ENCODE results near the gene SRPK2.

Gene SRPK2

DNA sequence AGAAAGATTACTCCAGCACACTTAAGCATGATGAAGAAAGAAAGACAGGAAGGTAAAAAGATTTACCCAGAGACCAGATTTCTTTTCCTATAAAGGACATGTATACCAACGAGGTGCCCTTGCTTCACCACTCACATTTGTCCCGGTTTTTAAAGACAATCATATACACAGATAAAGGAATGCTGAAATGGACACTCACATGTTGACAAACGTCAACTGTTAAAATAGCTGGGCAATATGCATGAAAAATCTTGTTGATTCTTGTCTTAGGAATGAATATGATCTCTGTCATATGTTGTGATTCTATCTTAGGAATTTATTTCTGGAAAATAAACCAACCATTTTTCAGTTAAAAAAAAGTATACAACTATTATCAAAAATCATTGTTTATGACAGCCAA is 158.2 kb downstream of the SRPK2 start:
- Mint-ChIP-seq H3K27ac (peak overlapping the region in 2 of 3 experiments; percentile 13 to 17), H3K4me1 (peaks cover 30% of the 10 kb centered on the region), H3K4me3 (no peak overlapping the region), H3K36me3 (ENCODE audit: low read depth) (peaks cover 15% of the 10 kb centered on the region), H3K9me3 (no peaks in the 10 kb centered on the region), H3K27me3 (ENCODE audit: low read depth) (no peaks in the 10 kb centered on the region)
- TF ChIP-seq, protein P1, sequence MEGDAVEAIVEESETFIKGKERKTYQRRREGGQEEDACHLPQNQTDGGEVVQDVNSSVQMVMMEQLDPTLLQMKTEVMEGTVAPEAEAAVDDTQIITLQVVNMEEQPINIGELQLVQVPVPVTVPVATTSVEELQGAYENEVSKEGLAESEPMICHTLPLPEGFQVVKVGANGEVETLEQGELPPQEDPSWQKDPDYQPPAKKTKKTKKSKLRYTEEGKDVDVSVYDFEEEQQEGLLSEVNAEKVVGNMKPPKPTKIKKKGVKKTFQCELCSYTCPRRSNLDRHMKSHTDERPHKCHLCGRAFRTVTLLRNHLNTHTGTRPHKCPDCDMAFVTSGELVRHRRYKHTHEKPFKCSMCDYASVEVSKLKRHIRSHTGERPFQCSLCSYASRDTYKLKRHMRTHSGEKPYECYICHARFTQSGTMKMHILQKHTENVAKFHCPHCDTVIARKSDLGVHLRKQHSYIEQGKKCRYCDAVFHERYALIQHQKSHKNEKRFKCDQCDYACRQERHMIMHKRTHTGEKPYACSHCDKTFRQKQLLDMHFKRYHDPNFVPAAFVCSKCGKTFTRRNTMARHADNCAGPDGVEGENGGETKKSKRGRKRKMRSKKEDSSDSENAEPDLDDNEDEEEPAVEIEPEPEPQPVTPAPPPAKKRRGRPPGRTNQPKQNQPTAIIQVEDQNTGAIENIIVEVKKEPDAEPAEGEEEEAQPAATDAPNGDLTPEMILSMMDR (IDR thresholded peaks at IDR 0.05; ENCODE audit: unreplicated experiment in 3 of 3) = no peak

DNA sequence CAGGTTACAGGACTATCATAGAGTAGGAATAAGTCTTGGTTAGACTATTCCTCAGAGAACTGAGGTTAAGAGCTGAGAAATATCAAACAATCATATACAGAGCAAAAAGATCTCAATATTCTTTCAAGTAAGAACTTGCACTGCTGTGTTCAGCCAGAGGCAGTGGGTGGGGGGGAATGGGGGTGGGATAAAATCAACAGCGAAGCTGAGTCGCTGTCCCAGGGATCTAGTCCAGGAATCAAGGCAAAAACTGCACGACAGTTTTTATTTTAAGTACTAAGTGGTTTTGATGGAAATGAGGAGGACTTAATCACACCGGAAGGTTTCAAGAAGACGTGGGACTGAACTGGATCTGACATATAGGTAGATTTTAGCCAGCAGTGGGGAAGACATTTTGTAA is 159.1 kb downstream of the SRPK2 start:
- H3K27me3 Mint-ChIP-seq (ENCODE audit: low read depth) = no peaks in the 10 kb centered on the region
- H3K4me3 Mint-ChIP-seq = no peak overlapping the region
- H3K4me1 Mint-ChIP-seq = peaks cover 36% of the 10 kb centered on the region
- peaks cover 15% of the 10 kb centered on the region for H3K36me3 Mint-ChIP-seq (ENCODE audit: low read depth)
- H3K27ac Mint-ChIP-seq = peak overlapping the region in 2 of 3 experiments; percentile 13 to 17
- H3K9me3 Mint-ChIP-seq = no peaks in the 10 kb centered on the region
- TF ChIP-seq, protein P1 (IDR thresholded peaks at IDR 0.05; ENCODE audit: unreplicated experiment in 3 of 3) = no peak

DNA sequence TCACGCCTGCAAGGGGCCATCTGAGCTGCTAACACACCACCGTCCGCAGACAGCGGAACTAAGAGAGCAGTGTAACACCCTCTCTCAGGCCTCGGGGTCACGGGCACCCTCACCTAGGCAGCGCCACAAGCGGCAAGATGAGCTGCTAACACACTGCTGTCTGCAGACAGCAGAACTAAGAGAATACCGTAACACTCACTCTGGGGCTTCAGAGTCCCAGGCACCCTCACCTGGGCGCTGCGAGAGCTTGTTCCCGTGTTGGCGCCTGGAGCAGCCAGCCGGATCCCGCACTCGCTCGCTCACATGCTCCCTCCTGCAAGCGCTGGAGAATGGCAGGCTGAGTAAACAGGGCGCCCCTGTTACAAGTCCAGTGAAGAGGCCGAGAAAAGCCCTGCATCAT is 160.2 kb downstream of the SRPK2 start:
- peaks cover 33% of the 10 kb centered on the region for H3K4me1 Mint-ChIP-seq
- no peaks in the 10 kb centered on the region for H3K27me3 Mint-ChIP-seq (ENCODE audit: low read depth)
- TF ChIP-seq, protein P1 (IDR thresholded peaks at IDR 0.05; ENCODE audit: unreplicated experiment in 3 of 3) = no peak
- H3K9me3 Mint-ChIP-seq = no peaks in the 10 kb centered on the region
- H3K27ac Mint-ChIP-seq = no peak overlapping the region
- no peak overlapping the region for H3K4me3 Mint-ChIP-seq
- peaks cover 15% of the 10 kb centered on the region for H3K36me3 Mint-ChIP-seq (ENCODE audit: low read depth)

DNA sequence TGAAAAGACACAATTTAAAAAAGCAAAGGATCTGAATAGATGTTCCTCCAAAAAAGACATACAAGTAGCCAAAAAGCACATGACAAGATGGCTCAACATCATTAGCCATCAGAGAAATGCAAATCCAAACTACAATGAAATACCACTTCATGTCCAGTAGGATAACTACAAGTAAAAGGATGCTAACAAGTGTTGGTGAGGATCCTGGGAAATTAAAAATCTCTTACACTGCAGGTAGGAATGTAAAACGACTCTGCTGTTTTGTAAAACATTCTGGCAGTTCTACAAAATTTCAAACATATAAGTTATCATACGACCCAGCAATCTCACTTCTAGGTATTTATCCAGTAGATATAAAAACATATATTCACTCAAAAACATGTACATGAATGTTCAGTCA is 161.3 kb downstream of the SRPK2 start:
- H3K4me3 Mint-ChIP-seq = no peak overlapping the region
- TF ChIP-seq, protein P1 (IDR thresholded peaks at IDR 0.05; ENCODE audit: unreplicated experiment in 3 of 3) = no peak
- H3K27ac Mint-ChIP-seq = no peak overlapping the region
- peaks cover 42% of the 10 kb centered on the region for H3K4me1 Mint-ChIP-seq
- peaks cover 15% of the 10 kb centered on the region for H3K36me3 Mint-ChIP-seq (ENCODE audit: low read depth)
- no peaks in the 10 kb centered on the region for H3K27me3 Mint-ChIP-seq (ENCODE audit: low read depth)
- H3K9me3 Mint-ChIP-seq = no peaks in the 10 kb centered on the region

DNA sequence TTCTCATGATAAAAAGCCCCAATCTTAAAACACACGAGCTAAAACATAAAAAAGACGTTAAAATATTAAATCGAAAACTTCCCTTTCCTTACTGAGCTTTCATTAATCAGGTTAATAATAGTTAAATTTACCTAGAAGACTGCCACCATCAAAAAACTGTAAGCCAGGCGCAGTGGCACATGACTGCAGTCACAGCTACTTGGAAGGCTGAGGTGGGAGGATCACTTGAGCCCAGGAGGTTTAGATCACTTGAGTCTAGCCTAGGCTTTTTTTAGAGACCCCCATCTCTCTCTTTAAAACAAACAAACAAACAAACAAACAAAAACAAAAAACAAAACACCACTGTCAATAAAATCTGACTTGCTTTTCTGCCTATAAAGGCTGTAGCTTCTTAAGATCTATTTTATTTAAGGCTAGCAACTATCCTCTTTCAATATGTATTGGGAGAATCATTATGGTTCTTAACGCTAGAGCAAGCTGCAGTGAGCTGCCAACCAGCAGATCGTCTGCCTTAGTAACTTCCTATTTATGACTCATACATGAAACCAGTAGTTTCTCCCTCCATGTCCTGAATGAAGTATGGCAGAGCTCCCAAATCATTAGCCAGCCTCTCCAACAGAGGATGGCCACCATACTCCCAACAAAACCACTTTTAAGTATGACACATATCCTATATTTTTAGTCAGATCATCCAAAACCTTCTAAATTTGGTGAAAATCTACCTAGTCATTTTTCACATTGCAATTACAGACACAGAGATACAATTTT is 163.7 kb downstream of the SRPK2 start:
- Mint-ChIP-seq H3K27me3 (ENCODE audit: low read depth) (no peaks in the 10 kb centered on the region), H3K4me1 (peaks cover 35% of the 10 kb centered on the region), H3K9me3 (no peaks in the 10 kb centered on the region), H3K27ac (peak overlapping the region in 1 of 3 experiments; percentile 15), H3K36me3 (ENCODE audit: low read depth) (peaks cover 15% of the 10 kb centered on the region), H3K4me3 (no peak overlapping the region)
- TF ChIP-seq, protein P1 (IDR thresholded peaks at IDR 0.05; ENCODE audit: unreplicated experiment in 3 of 3) = no peak

DNA sequence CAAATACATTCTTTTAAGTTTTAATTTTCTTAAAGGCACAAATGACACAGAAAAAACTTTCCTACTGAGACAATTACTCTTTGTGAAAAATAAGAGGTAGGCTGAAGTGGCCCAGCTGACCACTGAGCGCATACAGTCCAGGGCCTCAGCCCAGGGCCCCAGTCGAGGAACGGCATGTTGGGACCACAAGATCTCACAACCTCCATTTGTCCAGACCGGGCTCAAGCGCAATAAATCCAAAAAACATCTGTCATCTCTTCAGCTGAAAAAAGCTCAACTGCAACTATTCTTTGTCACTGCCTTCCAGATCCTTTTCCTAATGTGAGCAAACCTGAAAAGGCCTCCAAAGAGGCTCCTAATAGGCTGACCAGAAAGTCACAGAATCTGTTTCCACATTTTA is 165.8 kb downstream of the SRPK2 start:
- peaks cover 8% of the 10 kb centered on the region for H3K36me3 Mint-ChIP-seq (ENCODE audit: low read depth)
- peak overlapping the region; percentile 0 to 6 (median 2) for H3K27ac Mint-ChIP-seq
- H3K27me3 Mint-ChIP-seq (ENCODE audit: low read depth) = no peaks in the 10 kb centered on the region
- TF ChIP-seq, protein P1 (IDR thresholded peaks at IDR 0.05; ENCODE audit: unreplicated experiment in 3 of 3) = no peak
- no peak overlapping the region for H3K4me3 Mint-ChIP-seq
- no peaks in the 10 kb centered on the region for H3K9me3 Mint-ChIP-seq
- peaks cover 30% of the 10 kb centered on the region for H3K4me1 Mint-ChIP-seq

Measured in nephron (organoid).